PC-3 (cell line): Measurements from ENCODE around the gene DLGAP1. TPM values are rescaled to one million over a fixed set of nuclear protein-coding genes. Genes with fewer than 3 reads are reported as not detected.

Experiments
- ATAC-seq: fragments of 200-7000 bp; cut with Tn5 transposase; 2 replicates; pipeline ENCODE4 v1.9.1; 2020; ENCODE audit warnings: mild to moderate bottlenecking, moderate library complexity
- BruUV-seq: library from RNA; stranded (reverse); fragments of 400-500 nt; replicated peaks from 2 replicates; lab custom pipeline; 2021; lab: Mats Ljungman, UMichigan
- CTCF ChIA-PET: fragments of 300-600 bp; sonication (Branson Sonifier 250); formaldehyde crosslinking; loops from one replicate; lab custom pipeline; 2022; ENCODE audit warnings: antibody characterized with exemption; lab: Charles Lee
- POLR2A ChIA-PET: fragments of 300-600 bp; sonication (Branson Sonifier 250); formaldehyde crosslinking; loops from one replicate; lab custom pipeline; 2022; ENCODE audit warnings: antibody characterized with exemption; ENCODE audit not compliant: unreplicated experiment; lab: Charles Lee
- DNase-seq: peaks from one replicate; pipeline ENCODE4 v3.0.0-alpha.2; 2015
- H2AFZ ChIP-seq: fragments of 300-600 bp; sonication (generic); 2 replicates; pipeline ENCODE4 v1.6.0; 2016; ENCODE audit warnings: antibody characterized with exemption, low read length
- H3F3A ChIP-seq: fragments of 300-600 bp; sonication (generic); one replicate; pipeline ENCODE4 v1.6.0; 2017; ENCODE audit warnings: antibody characterized with exemption, low read length, control low read depth, mild to moderate bottlenecking; ENCODE audit not compliant: unreplicated experiment
- H3K27ac ChIP-seq: fragments of 300-600 bp; sonication (generic); 2 replicates; pipeline ENCODE4 v1.5.1; 2016; ENCODE audit warnings: mild to moderate bottlenecking, low read length
- H3K27me3 ChIP-seq: fragments of 300-600 bp; sonication (generic); 2 replicates; pipeline ENCODE4 v1.6.1; 2016; ENCODE audit warnings: low read length, mixed read lengths
- H3K36me3 ChIP-seq: fragments of 300-600 bp; sonication (generic); 2 replicates; pipeline ENCODE4 v1.6.1; 2016; ENCODE audit warnings: low read depth, mixed run types, low read length, mixed read lengths
- H3K4me1 ChIP-seq: fragments of 300-600 bp; sonication (generic); 2 replicates; pipeline ENCODE4 v1.5.1; 2016; ENCODE audit warnings: low read length; ENCODE audit not compliant: insufficient read depth
- H3K4me2 ChIP-seq: fragments of 300-600 bp; sonication (generic); 2 replicates; pipeline ENCODE4 v1.6.0; 2016; ENCODE audit warnings: low read length
- H3K4me3 ChIP-seq: fragments of 300-600 bp; sonication (generic); 2 replicates; pipeline ENCODE4 v1.5.1; 2016; ENCODE audit warnings: mild to moderate bottlenecking, low read length, mixed read lengths
- H3K79me2 ChIP-seq: fragments of 300-600 bp; sonication (generic); 2 replicates; pipeline ENCODE4 v1.6.1; 2017; ENCODE audit warnings: low read length, mixed read lengths
- H3K9ac ChIP-seq: fragments of 300-600 bp; sonication (generic); 2 replicates; pipeline ENCODE4 v1.6.0; 2016; ENCODE audit warnings: mild to moderate bottlenecking, low read length
- H3K9me2 ChIP-seq: fragments of 300-600 bp; sonication (generic); replicated peaks from 2 replicates; pipeline ENCODE4 v1.6.1; 2016; ENCODE audit warnings: mixed run types, low read length, mixed read lengths
- H3K9me3 ChIP-seq: fragments of 300-600 bp; sonication (generic); 2 replicates; pipeline ENCODE4 v1.6.1; 2016; ENCODE audit warnings: low read length, mixed read lengths
- H4K20me1 ChIP-seq: fragments of 300-600 bp; sonication (generic); 2 replicates; pipeline ENCODE4 v1.6.1; 2016; ENCODE audit warnings: low read length, mixed read lengths
- CTCF ChIP-seq: fragments of 300-600 bp; sonication (generic); conservative IDR thresholded peaks from 2 replicates; pipeline ENCODE4 v1.5.1; 2017; ENCODE audit warnings: antibody characterized with exemption, low read depth, mild to moderate bottlenecking, low read length
- EZH2 ChIP-seq: fragments of 300-600 bp; sonication (generic); IDR thresholded peaks from one replicate; pipeline ENCODE4 v1.6.1; 2017; ENCODE audit warnings: antibody characterized with exemption, mild to moderate bottlenecking, low read length; ENCODE audit not compliant: unreplicated experiment
- EZH2phosphoT487 ChIP-seq: fragments of 300-600 bp; sonication (generic); IDR thresholded peaks from 2 replicates; pipeline ENCODE4 v1.6.1; 2018; ENCODE audit warnings: mild to moderate bottlenecking, antibody characterized with exemption, low read length, borderline replicate concordance
- intact Hi-C: fragments of 100-400 bp; cut with micrococcal nuclease; formaldehyde crosslinking; loops from 2 replicates; pipeline ENCODE4 v1.9.0; 2023
- total RNA-seq: library from RNA; depleted of rRNA; stranded (reverse); fragments of >200 nt; gene quantifications from 2 replicates; pipeline ENCODE4 v1.2.3, GENCODE V29; 2014

The DLGAP1 gene
- total RNA-seq, 1 experiment from 2014 or later = not detected

GRCh38 chr18:3902676-3903075 lies 552.4 kb downstream of the DLGAP1 start:
- Histone ChIP-seq H3K4me3 (no peak overlapping the region), H3K79me2 (no peaks in the 10 kb centered on the region), H3K9me3 (no peaks in the 10 kb centered on the region), H3K9me2 (no peaks in the 10 kb centered on the region), H3K4me1 (peaks cover 13% of the 10 kb centered on the region), H3K4me2 (no peak overlapping the region), H3K9ac (no peak overlapping the region), H3F3A (no peaks in the 10 kb centered on the region), H3K36me3 (no peaks in the 10 kb centered on the region), H3K27ac (no peak overlapping the region), H2AFZ (no peak overlapping the region), H4K20me1 (no peaks in the 10 kb centered on the region), H3K27me3 (peaks cover 29% of the 10 kb centered on the region)
- ATAC-seq (no peak), DNase-seq (no peak)
- no TSS peak for BruUV-seq
- ChIA-PET CTCF (no interaction called here), POLR2A (no interaction called here)
- intact Hi-C loops = no loop called here
- TF ChIP-seq EZH2phosphoT487 (no peak), CTCF (no peak), EZH2 (no peak)

- Histone ChIP-seq H3K27ac (no peak overlapping the region), H3K4me3 (no peak overlapping the region), H3K9me2 (no peaks in the 10 kb centered on the region), H3K9me3 (no peaks in the 10 kb centered on the region), H3F3A (no peaks in the 10 kb centered on the region), H2AFZ (no peak overlapping the region), H3K4me1 (peaks cover 13% of the 10 kb centered on the region), H3K36me3 (no peaks in the 10 kb centered on the region), H3K79me2 (no peaks in the 10 kb centered on the region), H3K27me3 (peaks cover 33% of the 10 kb centered on the region), H3K4me2 (no peak overlapping the region), H3K9ac (no peak overlapping the region), H4K20me1 (no peaks in the 10 kb centered on the region)
- ChIA-PET CTCF (no interaction called here), POLR2A (no interaction called here)
- DNase-seq (no peak), ATAC-seq (no peak)
- no TSS peak for BruUV-seq
- intact Hi-C loops = no loop called here
- no peak for TF ChIP-seq EZH2phosphoT487
- no peak for TF ChIP-seq CTCF
- TF ChIP-seq EZH2 = no peak
These were observed 553.3 kb downstream of the DLGAP1 start for GRCh38 chr18:3901811-3902210.

GRCh38 chr18:3901042-3901441 lies 554.1 kb downstream of the DLGAP1 start:
- no peak overlapping the region for H3K4me2 ChIP-seq
- no peaks in the 10 kb centered on the region for H3F3A ChIP-seq
- ChIA-PET POLR2A (no interaction called here), CTCF (no interaction called here)
- peaks cover 41% of the 10 kb centered on the region for H3K27me3 ChIP-seq
- no peak overlapping the region for H3K9ac ChIP-seq
- no peak overlapping the region for H3K27ac ChIP-seq
- H3K9me2 ChIP-seq = no peaks in the 10 kb centered on the region
- peaks cover 13% of the 10 kb centered on the region for H3K4me1 ChIP-seq
- no peak for ATAC-seq
- H3K9me3 ChIP-seq = no peaks in the 10 kb centered on the region
- no peak for DNase-seq
- intact Hi-C loops = no loop called here
- TF ChIP-seq EZH2 = no peak
- no peak for TF ChIP-seq EZH2phosphoT487
- TF ChIP-seq CTCF = no peak
- H3K79me2 ChIP-seq = no peaks in the 10 kb centered on the region
- no peak overlapping the region for H2AFZ ChIP-seq
- H3K4me3 ChIP-seq = no peak overlapping the region
- no TSS peak for BruUV-seq
- H4K20me1 ChIP-seq = no peaks in the 10 kb centered on the region
- H3K36me3 ChIP-seq = no peaks in the 10 kb centered on the region
